Effector memory CD8-positive, alpha-beta T cell (primary cell): ENCODE measurements around the gene MICB.
"Not testable (repeated sequence)": the region's sequence is repeated elsewhere in the genome, so short reads cannot be mapped to it uniquely, and the experiment has no call there.

Source experiments
- ATAC-seq: fragments of 150-1000 bp; cut with Tn5 transposase; replicated peaks from 2 replicates; pipeline ENCODE4 v1.10.0; 2021; ENCODE audit warnings: mild to moderate bottlenecking, moderate library complexity
- DNase-seq, 3 experiments: peaks; one replicate each; pipeline ENCODE4 v3.0.0; 2021
- H3K27ac Mint-ChIP-seq, 2 donors: one replicate each; pipeline ENCODE4 v1.8.0; 2022; ENCODE audit warnings: mild to moderate bottlenecking in 2 of 2, mixed read lengths in 2 of 2, moderate library complexity in 2 of 2
- H3K27me3 Mint-ChIP-seq, 2 donors: one replicate each; pipeline ENCODE4 v1.8.0; 2022; ENCODE audit warnings: mixed read lengths in 2 of 2
- H3K36me3 Mint-ChIP-seq: one replicate; pipeline ENCODE4 v1.8.0; 2022; ENCODE audit warnings: mild to moderate bottlenecking, moderate library complexity, mixed read lengths; ENCODE audit not compliant: insufficient read depth
- H3K4me1 Mint-ChIP-seq, 2 donors: one replicate each; pipeline ENCODE4 v1.8.0; 2022; ENCODE audit warnings: low read depth in 2 of 2, mixed read lengths in 2 of 2
- H3K4me3 Mint-ChIP-seq, 2 donors: one replicate each; pipeline ENCODE4 v1.8.0; 2022; ENCODE audit warnings: mild to moderate bottlenecking in 2 of 2, mixed read lengths in 2 of 2, moderate library complexity in 2 of 2
- H3K9me3 Mint-ChIP-seq, 2 donors: one replicate each; pipeline ENCODE4 v1.8.0; 2022; ENCODE audit warnings: mixed read lengths in 2 of 2

The MICB gene

GRCh38 chr6:31541658-31542521, 43.9 kb downstream of the MICB start, which contains the start of gene DDX39B:
Gene DDX39B (minus strand): TSS chr6:31542003. CDS start chr6:31540532, 1,471 bp downstream.
- DNase-seq (peak; percentile 86 to 90 (median 88)), ATAC-seq (peak; percentile 73)
- peaks cover 39 to 41% of the 10 kb centered on the region in 2 donors for H3K4me1 Mint-ChIP-seq
- H3K9me3 Mint-ChIP-seq: no peaks in the 10 kb centered on the region
- H3K4me3 Mint-ChIP-seq: peak within 1 kb of the TSS; percentile 94 to 98
- no peaks in the 10 kb centered on the region for H3K27me3 Mint-ChIP-seq
- H3K36me3 Mint-ChIP-seq: peaks cover 59% of the 10 kb centered on the region
- H3K27ac Mint-ChIP-seq: peak within 1 kb of the TSS; percentile 99

DNA sequence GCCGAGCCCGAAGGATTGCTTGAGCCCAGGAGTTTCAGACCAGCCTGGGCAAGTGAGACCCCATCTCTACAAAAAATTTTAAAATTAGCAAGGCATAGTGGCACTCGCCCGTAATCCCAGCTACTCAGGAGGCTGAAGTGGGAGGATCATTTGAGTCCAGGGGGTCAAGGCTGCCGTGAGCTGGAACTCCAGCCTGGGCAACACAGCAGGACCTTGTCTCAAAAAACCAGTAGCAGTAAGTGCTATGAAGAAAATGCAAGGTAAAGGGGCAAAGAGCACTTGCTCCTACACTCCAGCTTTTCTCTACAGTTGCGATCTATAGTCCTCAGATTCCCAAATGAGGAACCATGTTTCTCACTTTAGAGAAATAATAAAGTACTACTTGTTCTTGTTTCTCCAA, 45.7 kb downstream of the MICB start:
- Mint-ChIP-seq H3K36me3 (peaks cover 41% of the 10 kb centered on the region), H3K4me3 (no peak overlapping the region), H3K27ac (no peak overlapping the region), H3K4me1 (peaks cover 41 to 44% of the 10 kb centered on the region in 2 donors), H3K9me3 (no peaks in the 10 kb centered on the region), H3K27me3 (no peaks in the 10 kb centered on the region)
- no peak for ATAC-seq
- no peak for DNase-seq

- Mint-ChIP-seq H3K36me3 (peaks cover 31% of the 10 kb centered on the region), H3K9me3 (no peaks in the 10 kb centered on the region), H3K4me3 (no peak overlapping the region), H3K27ac (no peak overlapping the region), H3K27me3 (no peaks in the 10 kb centered on the region), H3K4me1 (peaks cover 30 to 34% of the 10 kb centered on the region in 2 donors)
- no peak for ATAC-seq
- no peak for DNase-seq
Observed at GRCh38 chr6:31544676-31545075, 46.7 kb downstream of the MICB start.

DNA sequence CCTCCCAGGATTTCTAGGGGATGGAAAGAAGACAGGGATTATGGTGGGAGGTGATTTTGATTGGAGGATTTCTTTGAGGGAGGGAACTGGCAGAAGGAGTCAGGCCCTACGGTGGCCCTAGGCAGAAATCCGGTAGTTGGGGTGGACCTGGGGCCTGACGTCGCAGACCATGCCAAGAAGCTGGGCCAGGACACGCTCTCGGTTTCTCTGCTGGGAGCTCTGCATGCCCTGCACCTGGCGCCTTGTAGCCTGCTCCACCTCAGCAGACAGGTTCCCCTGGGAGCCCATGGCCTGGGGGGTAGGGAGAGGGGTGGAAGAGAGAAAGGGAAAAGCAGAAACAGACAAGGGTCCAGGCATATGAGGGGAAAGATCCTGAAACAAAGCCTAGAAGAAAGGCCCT, 47.3 kb downstream of the MICB start:
- H3K4me1 Mint-ChIP-seq: peaks cover 24 to 28% of the 10 kb centered on the region in 2 donors
- H3K36me3 Mint-ChIP-seq: peaks cover 25% of the 10 kb centered on the region
- H3K27ac Mint-ChIP-seq: no peak overlapping the region
- no peaks in the 10 kb centered on the region for H3K9me3 Mint-ChIP-seq
- ATAC-seq (no peak), DNase-seq (no peak)
- no peaks in the 10 kb centered on the region for H3K27me3 Mint-ChIP-seq
- no peak overlapping the region for H3K4me3 Mint-ChIP-seq

DNA sequence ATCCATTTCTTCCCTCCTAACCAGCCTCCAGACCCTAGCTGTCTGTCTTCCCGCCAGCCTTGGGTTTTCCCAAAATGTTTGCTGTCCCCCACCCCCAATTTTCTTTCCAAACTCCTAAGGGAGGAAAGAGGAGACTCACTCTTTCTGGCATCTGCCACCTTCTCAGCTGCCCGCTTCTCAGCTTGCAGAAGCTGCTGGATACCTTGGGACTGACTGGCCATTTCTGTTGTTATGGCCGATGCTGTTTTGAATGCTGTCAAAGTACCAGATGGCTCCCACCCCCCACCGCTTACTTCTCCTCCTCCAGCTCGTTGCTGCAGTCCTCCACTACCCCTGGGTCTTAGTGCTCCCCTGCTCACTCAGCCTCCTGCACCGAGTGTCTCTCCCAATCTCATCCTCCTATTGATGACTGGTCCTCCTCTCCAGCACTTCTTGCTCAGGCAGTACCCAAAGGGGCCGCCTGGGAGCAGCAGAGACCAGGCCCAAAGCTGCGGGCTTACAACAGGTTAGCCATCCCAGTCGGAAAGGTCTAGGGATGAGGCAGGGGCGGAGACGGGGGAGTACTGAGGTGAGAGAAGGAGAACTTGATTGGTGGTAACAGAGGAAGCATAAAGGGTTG, 48.5 kb downstream of the MICB start, which contains the start of gene ATP6V1G2:
Gene ATP6V1G2, minus strand, starts transcription at position 270 of the 619 bp plus-strand sequence. Its CDS starts 49 bp downstream, at position 221.
- DNase-seq (peak; percentile 72 to 87 (median 77)), ATAC-seq (peak; percentile 52)
- no peaks in the 10 kb centered on the region for H3K9me3 Mint-ChIP-seq
- H3K4me3 Mint-ChIP-seq: peak within 1 kb of the TSS; percentile 89
- peaks cover 15% of the 10 kb centered on the region for H3K36me3 Mint-ChIP-seq
- peak within 1 kb of the TSS; percentile 91 to 96 for H3K27ac Mint-ChIP-seq
- no peaks in the 10 kb centered on the region for H3K27me3 Mint-ChIP-seq
- H3K4me1 Mint-ChIP-seq: peaks cover 17 to 23% of the 10 kb centered on the region in 2 donors

GRCh38 chr6:31546958-31547726, 49.2 kb downstream of the MICB start, which contains the start of gene NFKBIL1:
Gene NFKBIL1 (plus strand): TSS chr6:31547608. CDS start chr6:31547695, 87 bp downstream.
- peak; percentile 76 to 77 (median 77) for DNase-seq
- Mint-ChIP-seq H3K4me3 (peak within 1 kb of the TSS; percentile 89), H3K27ac (peak within 1 kb of the TSS; percentile 91 to 96), H3K36me3 (peaks cover 9% of the 10 kb centered on the region), H3K9me3 (no peaks in the 10 kb centered on the region), H3K27me3 (no peaks in the 10 kb centered on the region), H3K4me1 (peaks cover 16 to 24% of the 10 kb centered on the region in 2 donors)
- ATAC-seq: peak; percentile 86

GRCh38 chr6:31547727-31548543, 50.0 kb downstream of the MICB start:
- no peak for ATAC-seq
- DNase-seq: no peak
- H3K27ac Mint-ChIP-seq: peak overlapping the region; percentile 91 to 96
- no peaks in the 10 kb centered on the region for H3K9me3 Mint-ChIP-seq
- H3K4me3 Mint-ChIP-seq: peak overlapping the region; percentile 89
- no peaks in the 10 kb centered on the region for H3K27me3 Mint-ChIP-seq
- peaks cover 16 to 24% of the 10 kb centered on the region in 2 donors for H3K4me1 Mint-ChIP-seq
- peaks cover 12% of the 10 kb centered on the region for H3K36me3 Mint-ChIP-seq

- Mint-ChIP-seq H3K27ac (peak overlapping the region in 1 of 2 donors; percentile 96), H3K27me3 (no peaks in the 10 kb centered on the region), H3K36me3 (peaks cover 13% of the 10 kb centered on the region), H3K4me3 (peak overlapping the region; percentile 89), H3K9me3 (no peaks in the 10 kb centered on the region), H3K4me1 (peaks cover 16 to 24% of the 10 kb centered on the region in 2 donors)
- ATAC-seq: no peak
- no peak for DNase-seq
Observed at GRCh38 chr6:31548544-31548873, 50.6 kb downstream of the MICB start.

DNA sequence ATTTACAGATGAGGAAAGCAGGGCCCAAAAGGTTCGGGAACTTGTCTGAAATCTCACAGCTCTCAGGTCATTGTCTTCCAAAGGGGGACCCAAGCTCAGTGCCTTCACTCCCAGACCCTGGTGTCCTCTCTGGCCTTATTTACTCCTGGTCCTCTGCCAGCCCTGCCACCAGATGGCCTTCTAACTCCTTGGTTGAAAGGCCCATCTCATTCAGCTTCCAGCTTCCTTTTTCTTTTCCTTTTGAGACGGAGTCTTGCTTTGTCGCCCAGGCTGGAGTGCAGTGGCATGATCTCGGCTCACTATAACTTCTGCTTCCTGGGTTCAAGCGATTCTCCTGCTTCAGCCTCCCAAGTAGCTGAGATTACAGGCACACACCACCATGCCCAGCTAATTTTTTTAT, 53.4 kb downstream of the MICB start:
- Mint-ChIP-seq H3K36me3 (peaks cover 16% of the 10 kb centered on the region), H3K4me1 (peaks cover 19 to 28% of the 10 kb centered on the region in 2 donors)
- H3K27ac Mint-ChIP-seq, H3K9me3 Mint-ChIP-seq, H3K27me3 Mint-ChIP-seq, H3K4me3 Mint-ChIP-seq: not testable (repeated sequence)
- ATAC-seq (peak; percentile 12), DNase-seq (peak; percentile 57 to 65 (median 58))

GRCh38 chr6:31556307-31556706, 58.4 kb downstream of the MICB start:
- ATAC-seq (peak; percentile 45), DNase-seq (no peak)
- peak overlapping the region; percentile 8 to 54 for H3K4me3 Mint-ChIP-seq
- H3K9me3 Mint-ChIP-seq: no peaks in the 10 kb centered on the region
- H3K4me1 Mint-ChIP-seq: peaks cover 41 to 47% of the 10 kb centered on the region in 2 donors
- H3K36me3 Mint-ChIP-seq: peaks cover 38% of the 10 kb centered on the region
- peak overlapping the region in 1 of 2 donors; percentile 69 for H3K27ac Mint-ChIP-seq
- H3K27me3 Mint-ChIP-seq: no peaks in the 10 kb centered on the region

DNA sequence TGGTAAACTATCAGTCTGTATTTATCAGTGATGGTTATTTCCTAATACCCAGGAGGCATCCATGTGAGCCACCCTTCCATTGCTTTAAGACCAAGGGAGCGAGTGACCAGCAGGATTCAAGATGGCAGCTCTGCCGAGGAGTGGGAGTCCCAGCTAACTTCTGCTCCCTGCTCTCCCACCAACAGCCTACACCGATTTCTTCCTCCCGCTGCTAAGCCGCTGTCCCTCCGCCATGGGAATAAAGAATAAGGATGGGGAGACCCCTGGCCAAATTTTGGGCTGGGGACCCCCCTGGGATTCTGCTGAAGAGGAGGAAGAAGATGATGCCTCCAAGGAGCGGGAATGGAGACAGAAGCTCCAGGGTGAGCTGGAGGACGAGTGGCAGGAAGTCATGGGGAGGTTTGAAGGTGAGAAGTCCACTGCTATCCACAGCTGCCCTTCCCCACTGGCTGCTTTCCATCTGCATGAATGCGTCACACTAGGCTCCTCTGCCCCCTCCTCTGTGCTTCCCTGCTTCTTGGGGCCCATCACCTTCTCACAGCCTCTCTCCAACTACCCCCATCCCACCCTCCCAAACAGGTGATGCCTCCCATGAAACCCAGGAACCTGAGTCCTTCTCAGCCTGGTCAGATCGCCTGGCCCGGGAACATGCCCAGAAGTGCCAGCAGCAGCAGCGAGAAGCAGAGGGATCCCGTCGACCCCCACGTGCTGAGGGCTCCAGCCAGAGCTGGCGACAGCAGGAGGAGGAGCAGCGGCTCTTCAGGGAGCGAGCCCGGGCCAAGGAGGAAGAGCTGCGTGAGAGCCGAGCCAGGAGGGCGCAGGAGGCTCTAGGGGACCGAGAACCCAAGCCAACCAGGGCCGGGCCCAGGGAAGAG, 59.7 kb downstream of the MICB start:
- DNase-seq (no peak), ATAC-seq (no peak)
- Mint-ChIP-seq H3K4me1 (peaks cover 46 to 51% of the 10 kb centered on the region in 2 donors), H3K9me3 (no peaks in the 10 kb centered on the region), H3K4me3 (peak overlapping the region; percentile 86 to 95), H3K27me3 (no peaks in the 10 kb centered on the region), H3K36me3 (peaks cover 35% of the 10 kb centered on the region), H3K27ac (peak overlapping the region; percentile 95 to 98)

DNA sequence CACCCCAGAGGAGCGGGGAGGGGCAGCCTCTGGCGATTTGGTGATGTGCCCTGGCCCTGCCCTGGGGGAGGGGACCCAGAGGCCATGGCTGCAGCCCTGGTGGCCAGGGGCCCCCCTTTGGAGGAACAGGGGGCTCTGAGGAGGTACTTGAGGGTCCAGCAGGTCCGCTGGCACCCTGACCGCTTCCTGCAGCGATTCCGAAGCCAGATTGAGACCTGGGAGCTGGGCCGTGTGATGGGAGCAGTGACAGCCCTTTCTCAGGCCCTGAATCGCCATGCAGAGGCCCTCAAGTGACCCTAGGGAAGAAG, 60.3 kb downstream of the MICB start:
- peaks cover 46 to 56% of the 10 kb centered on the region in 2 donors for H3K4me1 Mint-ChIP-seq
- H3K27ac Mint-ChIP-seq: peak overlapping the region; percentile 95 to 98
- peak overlapping the region; percentile 86 to 95 for H3K4me3 Mint-ChIP-seq
- H3K27me3 Mint-ChIP-seq: no peaks in the 10 kb centered on the region
- H3K9me3 Mint-ChIP-seq: no peaks in the 10 kb centered on the region
- H3K36me3 Mint-ChIP-seq: peaks cover 36% of the 10 kb centered on the region
- DNase-seq (no peak), ATAC-seq (no peak)
